PC-3 (cell line): Measurements from ENCODE around the gene HNRNPA3. TPM values are rescaled to one million over a fixed set of nuclear protein-coding genes. Genes with fewer than 3 reads are reported as not detected.
"Not testable (repeated sequence)": the region's sequence is repeated elsewhere in the genome, so short reads cannot be mapped to it uniquely, and the experiment has no call there.

Source experiments
- ATAC-seq: fragments of 200-7000 bp; cut with Tn5 transposase; 2 replicates; pipeline ENCODE4 v1.9.1; 2020; ENCODE audit warnings: mild to moderate bottlenecking, moderate library complexity
- BruUV-seq: library from RNA; stranded (reverse); fragments of 400-500 nt; replicated peaks from 2 replicates; lab custom pipeline; 2021; lab: Mats Ljungman, UMichigan
- CTCF ChIA-PET: fragments of 300-600 bp; sonication (Branson Sonifier 250); formaldehyde crosslinking; loops from one replicate; lab custom pipeline; 2022; ENCODE audit warnings: antibody characterized with exemption; lab: Charles Lee
- POLR2A ChIA-PET: fragments of 300-600 bp; sonication (Branson Sonifier 250); formaldehyde crosslinking; loops from one replicate; lab custom pipeline; 2022; ENCODE audit warnings: antibody characterized with exemption; ENCODE audit not compliant: unreplicated experiment; lab: Charles Lee
- DNase-seq: peaks from one replicate; pipeline ENCODE4 v3.0.0-alpha.2; 2015
- H2AFZ ChIP-seq: fragments of 300-600 bp; sonication (generic); 2 replicates; pipeline ENCODE4 v1.6.0; 2016; ENCODE audit warnings: antibody characterized with exemption, low read length
- H3F3A ChIP-seq: fragments of 300-600 bp; sonication (generic); one replicate; pipeline ENCODE4 v1.6.0; 2017; ENCODE audit warnings: antibody characterized with exemption, low read length, control low read depth, mild to moderate bottlenecking; ENCODE audit not compliant: unreplicated experiment
- H3K27ac ChIP-seq: fragments of 300-600 bp; sonication (generic); 2 replicates; pipeline ENCODE4 v1.5.1; 2016; ENCODE audit warnings: mild to moderate bottlenecking, low read length
- H3K27me3 ChIP-seq: fragments of 300-600 bp; sonication (generic); 2 replicates; pipeline ENCODE4 v1.6.1; 2016; ENCODE audit warnings: low read length, mixed read lengths
- H3K36me3 ChIP-seq: fragments of 300-600 bp; sonication (generic); 2 replicates; pipeline ENCODE4 v1.6.1; 2016; ENCODE audit warnings: low read depth, mixed run types, low read length, mixed read lengths
- H3K4me1 ChIP-seq: fragments of 300-600 bp; sonication (generic); 2 replicates; pipeline ENCODE4 v1.5.1; 2016; ENCODE audit warnings: low read length; ENCODE audit not compliant: insufficient read depth
- H3K4me2 ChIP-seq: fragments of 300-600 bp; sonication (generic); 2 replicates; pipeline ENCODE4 v1.6.0; 2016; ENCODE audit warnings: low read length
- H3K4me3 ChIP-seq: fragments of 300-600 bp; sonication (generic); 2 replicates; pipeline ENCODE4 v1.5.1; 2016; ENCODE audit warnings: mild to moderate bottlenecking, low read length, mixed read lengths
- H3K79me2 ChIP-seq: fragments of 300-600 bp; sonication (generic); 2 replicates; pipeline ENCODE4 v1.6.1; 2017; ENCODE audit warnings: low read length, mixed read lengths
- H3K9ac ChIP-seq: fragments of 300-600 bp; sonication (generic); 2 replicates; pipeline ENCODE4 v1.6.0; 2016; ENCODE audit warnings: mild to moderate bottlenecking, low read length
- H3K9me2 ChIP-seq: fragments of 300-600 bp; sonication (generic); replicated peaks from 2 replicates; pipeline ENCODE4 v1.6.1; 2016; ENCODE audit warnings: mixed run types, low read length, mixed read lengths
- H3K9me3 ChIP-seq: fragments of 300-600 bp; sonication (generic); 2 replicates; pipeline ENCODE4 v1.6.1; 2016; ENCODE audit warnings: low read length, mixed read lengths
- H4K20me1 ChIP-seq: fragments of 300-600 bp; sonication (generic); 2 replicates; pipeline ENCODE4 v1.6.1; 2016; ENCODE audit warnings: low read length, mixed read lengths
- EZH2 ChIP-seq: fragments of 300-600 bp; sonication (generic); IDR thresholded peaks from one replicate; pipeline ENCODE4 v1.6.1; 2017; ENCODE audit warnings: antibody characterized with exemption, mild to moderate bottlenecking, low read length; ENCODE audit not compliant: unreplicated experiment
- EZH2phosphoT487 ChIP-seq: fragments of 300-600 bp; sonication (generic); IDR thresholded peaks from 2 replicates; pipeline ENCODE4 v1.6.1; 2018; ENCODE audit warnings: mild to moderate bottlenecking, antibody characterized with exemption, low read length, borderline replicate concordance
- intact Hi-C: fragments of 100-400 bp; cut with micrococcal nuclease; formaldehyde crosslinking; loops from 2 replicates; pipeline ENCODE4 v1.9.0; 2023
- total RNA-seq: library from RNA; depleted of rRNA; stranded (reverse); fragments of >200 nt; gene quantifications from 2 replicates; pipeline ENCODE4 v1.2.3, GENCODE V29; 2014
- TF ChIP-seq, protein P1 (sequence below): fragments of 300-600 bp; sonication (generic); conservative IDR thresholded peaks from 2 replicates; pipeline ENCODE4 v1.5.1; 2017; ENCODE audit warnings: antibody characterized with exemption, low read depth, mild to moderate bottlenecking, low read length

Gene HNRNPA3
- total RNA-seq, 1 experiment from 2014 or later: 50.3 TPM

- intact Hi-C loops: no loop called here
- BruUV-seq: no TSS peak
Measured at GRCh38 chr2:177221970-177222369, 9.4 kb downstream of the HNRNPA3 start.

GRCh38 chr2:177223436-177223835 is 10.8 kb downstream of the HNRNPA3 start:
- H3K4me3 ChIP-seq, H3F3A ChIP-seq, intact Hi-C loops, H3K9ac ChIP-seq, H3K9me2 ChIP-seq, H3K27me3 ChIP-seq, POLR2A ChIA-PET, ATAC-seq, H3K4me1 ChIP-seq, H3K4me2 ChIP-seq, BruUV-seq, CTCF ChIA-PET, DNase-seq, H3K27ac ChIP-seq, H3K9me3 ChIP-seq, H2AFZ ChIP-seq, H3K79me2 ChIP-seq: not testable (repeated sequence)
- H4K20me1 ChIP-seq: peaks cover 26% of the 10 kb centered on the region
- H3K36me3 ChIP-seq: peaks cover 40% of the 10 kb centered on the region

More at GRCh38 chr2:177221970-177222369, 9.4 kb downstream of the HNRNPA3 start:
- CTCF ChIA-PET: no interaction called here
- H2AFZ ChIP-seq: no peak overlapping the region
- H3K9me3 ChIP-seq: no peaks in the 10 kb centered on the region
- H3K9ac ChIP-seq: no peak overlapping the region
- no peaks in the 10 kb centered on the region for H3K4me1 ChIP-seq
- H3K79me2 ChIP-seq: peaks cover 23% of the 10 kb centered on the region
- H3K27ac ChIP-seq: no peak overlapping the region
- POLR2A ChIA-PET: no interaction called here
- no peak overlapping the region for H3K4me3 ChIP-seq
- no peak for ATAC-seq
- no peak for DNase-seq
- H3F3A ChIP-seq: peaks cover 10% of the 10 kb centered on the region
- TF ChIP-seq EZH2phosphoT487 (no peak), EZH2 (no peak)
- TF ChIP-seq, protein P1, sequence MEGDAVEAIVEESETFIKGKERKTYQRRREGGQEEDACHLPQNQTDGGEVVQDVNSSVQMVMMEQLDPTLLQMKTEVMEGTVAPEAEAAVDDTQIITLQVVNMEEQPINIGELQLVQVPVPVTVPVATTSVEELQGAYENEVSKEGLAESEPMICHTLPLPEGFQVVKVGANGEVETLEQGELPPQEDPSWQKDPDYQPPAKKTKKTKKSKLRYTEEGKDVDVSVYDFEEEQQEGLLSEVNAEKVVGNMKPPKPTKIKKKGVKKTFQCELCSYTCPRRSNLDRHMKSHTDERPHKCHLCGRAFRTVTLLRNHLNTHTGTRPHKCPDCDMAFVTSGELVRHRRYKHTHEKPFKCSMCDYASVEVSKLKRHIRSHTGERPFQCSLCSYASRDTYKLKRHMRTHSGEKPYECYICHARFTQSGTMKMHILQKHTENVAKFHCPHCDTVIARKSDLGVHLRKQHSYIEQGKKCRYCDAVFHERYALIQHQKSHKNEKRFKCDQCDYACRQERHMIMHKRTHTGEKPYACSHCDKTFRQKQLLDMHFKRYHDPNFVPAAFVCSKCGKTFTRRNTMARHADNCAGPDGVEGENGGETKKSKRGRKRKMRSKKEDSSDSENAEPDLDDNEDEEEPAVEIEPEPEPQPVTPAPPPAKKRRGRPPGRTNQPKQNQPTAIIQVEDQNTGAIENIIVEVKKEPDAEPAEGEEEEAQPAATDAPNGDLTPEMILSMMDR: no peak
- peaks cover 40% of the 10 kb centered on the region for H4K20me1 ChIP-seq
- peaks cover 54% of the 10 kb centered on the region for H3K36me3 ChIP-seq
- H3K9me2 ChIP-seq: no peaks in the 10 kb centered on the region
- no peaks in the 10 kb centered on the region for H3K27me3 ChIP-seq
- H3K4me2 ChIP-seq: no peak overlapping the region

DNA sequence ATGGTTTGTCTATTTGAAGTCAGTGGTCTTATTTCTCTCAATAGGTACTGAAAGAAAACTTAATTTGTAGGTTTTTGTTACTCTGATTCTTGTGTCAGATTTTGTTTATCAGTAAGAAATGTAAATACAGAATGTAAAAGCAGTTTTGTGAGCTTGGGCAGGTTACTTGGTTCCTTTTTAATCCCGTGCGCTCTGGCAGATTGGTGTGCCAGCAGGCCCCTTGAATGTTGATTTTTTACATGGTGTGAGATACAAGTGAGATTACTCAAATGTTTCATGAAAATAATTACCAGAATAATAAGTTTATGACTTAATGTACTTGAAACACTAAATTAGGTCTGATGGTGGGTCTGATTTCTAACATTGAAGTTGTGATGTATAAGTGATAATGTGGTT is 13.4 kb downstream of the HNRNPA3 start:
- Histone ChIP-seq H4K20me1 (peaks cover 10% of the 10 kb centered on the region; the same call in 1 of the 2 replicates), H3K79me2 (no peaks in the 10 kb centered on the region), H3K4me3 (no peak overlapping the region), H3K9ac (no peak overlapping the region), H3K27me3 (no peaks in the 10 kb centered on the region), H3F3A (peaks cover 12% of the 10 kb centered on the region), H3K9me3 (no peaks in the 10 kb centered on the region), H2AFZ (no peak overlapping the region), H3K4me2 (no peak overlapping the region), H3K27ac (no peak overlapping the region), H3K36me3 (peaks cover 33% of the 10 kb centered on the region), H3K4me1 (no peaks in the 10 kb centered on the region), H3K9me2 (no peaks in the 10 kb centered on the region)
- DNase-seq (no peak), ATAC-seq (no peak)
- ChIA-PET CTCF (interaction anchor here (1.7 kb wide), 1 partner anchor 61 kb away, joined by 11 read pairs; no protein-coding TSS in a partner anchor), POLR2A (interaction anchor here (0.5 to 1.2 kb wide), 3 partner anchors 38 to 1230 kb away, joined by 5 to 25 read pairs (median 9); no protein-coding TSS in a partner anchor)
- intact Hi-C loops: loop anchor here (5.0 kb wide), 1 partner anchor 36 kb away; the partner anchor contains the start of gene NFE2L2
- TF ChIP-seq EZH2phosphoT487: no peak
- TF ChIP-seq, protein P1: no peak
- TF ChIP-seq EZH2: no peak
- no TSS peak for BruUV-seq
